Limb (tissue), 2 donors: Measurements from ENCODE around the gene FRK.
A peak's percentile ranks its signal among the peaks of the same experiment; 100 is the strongest.
"Not testable (repeated sequence)": the region's sequence is repeated elsewhere in the genome, so short reads cannot be mapped to it uniquely, and the experiment has no call there.

ENCODE experiments used
- DNase-seq, 2 donors: peaks; one replicate each; pipeline ENCODE4 v3.0.0-alpha.2; 2016; ENCODE audit errors: extremely low spot score in 2 of 2

FRK gene

DNA sequence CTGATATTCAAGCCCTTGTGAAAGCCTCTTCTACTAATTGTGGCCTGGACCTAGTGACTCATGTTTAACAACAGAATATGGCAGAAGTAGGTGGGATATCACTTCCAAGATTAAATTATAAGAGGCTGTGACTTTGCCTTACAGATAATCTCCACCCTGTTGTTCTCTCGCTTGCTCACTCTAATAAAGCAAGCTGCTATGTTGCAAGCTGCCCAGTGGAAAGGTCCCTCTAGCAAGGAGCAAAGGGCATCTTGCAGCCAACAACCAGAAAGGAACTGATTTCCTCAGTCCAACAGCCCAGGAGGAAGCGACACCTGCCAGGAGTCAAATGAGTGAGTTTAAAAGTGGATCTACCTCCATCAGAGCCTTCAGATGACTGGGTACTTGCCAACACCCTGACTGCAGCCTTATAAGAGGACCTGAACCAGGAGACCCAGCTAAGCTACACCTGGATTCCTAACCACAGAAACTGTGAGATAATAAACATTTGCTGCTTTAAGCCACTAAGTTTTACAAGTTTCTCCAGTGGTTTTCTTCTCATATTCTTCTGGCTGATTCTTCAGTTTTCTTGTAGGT, 112.6 kb downstream of the FRK start:
- no peak for DNase-seq

DNA sequence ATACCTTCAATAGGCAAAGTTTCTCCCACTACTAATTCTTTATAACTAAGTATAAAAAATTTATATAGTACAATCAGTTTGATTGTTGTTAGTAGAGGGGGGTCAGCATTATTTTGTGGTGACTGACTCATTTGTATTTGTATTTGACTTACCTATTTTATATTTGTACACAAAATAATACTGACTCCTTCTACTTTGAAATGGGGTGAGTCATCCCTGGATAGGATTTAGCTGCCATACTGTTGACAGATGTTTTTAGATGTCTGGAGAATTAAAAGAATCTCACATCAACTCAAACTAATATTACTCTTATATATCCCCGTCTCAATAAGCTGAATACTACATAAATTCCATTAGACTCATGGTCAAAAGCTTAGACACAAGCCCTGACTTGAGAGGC, 114.9 kb downstream of the FRK start:
- DNase-seq: no peak

DNA sequence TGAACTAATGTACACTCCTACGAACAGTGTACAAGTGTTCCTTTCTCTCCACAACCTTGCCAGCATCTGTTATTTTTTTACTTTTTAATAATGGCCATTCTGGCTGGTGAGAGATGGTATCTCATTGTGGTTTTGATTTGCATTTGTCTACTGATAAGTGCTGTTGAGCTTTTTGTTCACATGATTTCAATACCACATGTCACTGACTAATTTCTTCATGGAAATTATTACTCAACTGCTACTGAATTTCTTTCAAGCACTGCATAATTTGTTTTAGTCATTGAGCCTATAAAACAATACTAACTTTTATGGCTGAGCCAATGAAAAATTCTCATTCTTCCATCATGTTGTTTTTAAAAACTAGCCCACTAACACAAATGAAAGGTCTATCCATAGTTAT, 115.4 kb downstream of the FRK start:
- no peak for DNase-seq

DNA sequence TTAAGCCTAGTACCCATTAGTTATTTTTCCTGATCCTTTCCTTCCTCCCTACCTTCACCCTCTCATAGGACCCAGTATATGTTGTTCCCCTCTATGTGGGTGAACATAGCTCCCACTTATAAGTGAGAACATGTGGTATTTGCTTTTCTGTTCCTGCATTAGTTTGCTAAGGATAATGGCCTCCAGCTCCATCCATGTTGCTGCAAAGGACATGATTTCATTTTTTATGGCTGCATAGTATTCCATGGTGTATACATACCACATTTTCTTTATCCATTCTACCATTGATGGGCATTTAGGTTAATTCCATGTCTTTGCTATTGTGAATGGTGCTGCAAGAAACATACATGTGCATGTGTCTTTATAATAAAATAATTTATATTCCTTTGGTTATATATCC, 115.9 kb downstream of the FRK start:
- DNase-seq: not testable (repeated sequence)

DNA sequence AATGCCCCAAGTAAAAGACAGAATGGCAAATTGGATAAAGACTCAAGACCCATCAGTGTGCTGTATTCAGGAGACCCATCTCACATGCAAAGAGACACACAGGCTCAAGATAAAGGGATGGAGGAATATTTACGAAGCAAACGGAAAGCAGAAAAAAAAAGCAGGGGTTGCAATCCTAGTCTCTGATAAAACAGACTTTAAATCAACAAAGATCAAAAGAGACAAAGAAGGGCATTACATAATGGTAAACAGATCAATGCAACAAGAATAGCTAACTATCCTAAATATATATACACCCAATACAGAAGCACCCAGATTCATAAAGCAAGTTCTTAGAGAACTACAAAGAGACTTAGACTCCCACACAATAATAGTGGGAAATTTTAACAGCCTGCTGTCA, 123.2 kb downstream of the FRK start:
- not testable (repeated sequence) for DNase-seq

DNA sequence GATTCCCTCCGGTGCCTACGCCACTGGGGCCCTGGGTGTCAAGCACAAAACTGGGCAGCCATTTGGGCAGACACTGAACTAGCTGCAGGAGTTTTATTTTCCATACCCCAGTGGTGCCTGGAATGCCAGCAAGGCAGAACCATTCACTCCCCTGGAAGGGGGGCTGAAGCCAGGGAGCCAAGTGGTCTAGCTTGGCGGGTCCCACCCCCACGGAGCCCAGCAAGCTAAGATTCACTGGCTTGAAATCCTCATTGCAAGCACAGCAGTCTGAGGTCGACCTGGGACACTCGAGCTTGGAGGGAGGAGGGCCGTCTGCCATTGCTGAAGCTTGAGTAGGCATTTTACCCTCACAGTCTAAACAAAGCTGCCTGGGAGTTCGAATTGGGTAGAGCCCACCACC, 125.3 kb downstream of the FRK start:
- DNase-seq: no peak

DNA sequence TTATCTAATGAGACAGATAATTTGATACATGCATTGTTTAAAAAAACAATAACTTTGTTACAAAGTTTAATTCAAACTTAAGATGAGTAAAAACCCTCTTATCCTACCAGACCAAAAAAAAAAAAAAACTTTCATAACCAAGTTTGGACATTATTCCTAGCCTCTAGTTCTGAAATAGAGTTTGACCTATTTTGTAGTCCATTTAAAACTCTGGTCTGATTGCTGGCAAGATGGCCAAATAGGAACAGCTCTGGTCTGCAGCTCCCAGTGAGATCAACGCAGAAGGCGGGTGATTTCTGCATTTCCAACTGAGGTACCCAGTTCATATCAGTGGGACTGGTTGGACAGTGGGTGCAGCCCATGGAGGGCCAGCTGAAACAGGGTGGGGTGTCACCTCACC, 125.9 kb downstream of the FRK start:
- DNase-seq: no peak

DNA sequence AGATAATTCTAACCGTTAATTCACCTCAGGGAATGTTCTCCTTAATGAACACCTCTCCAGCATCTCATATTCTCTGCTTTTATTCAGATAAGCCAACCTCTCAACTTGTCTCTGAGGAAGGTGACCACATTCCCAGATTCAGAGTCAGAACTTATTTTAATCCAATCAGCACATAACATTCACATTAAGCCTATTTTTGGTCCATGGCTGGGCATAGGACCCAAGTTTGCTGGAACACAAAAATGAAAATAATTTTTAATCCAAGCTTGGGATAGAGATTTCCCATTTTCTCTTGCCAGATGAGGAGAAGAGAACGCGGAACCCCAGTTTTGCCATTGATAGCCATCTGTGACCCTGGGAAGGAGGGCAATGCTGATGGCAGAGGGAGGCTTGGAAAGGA, 126.5 kb downstream of the FRK start:
- DNase-seq: no peak

DNA sequence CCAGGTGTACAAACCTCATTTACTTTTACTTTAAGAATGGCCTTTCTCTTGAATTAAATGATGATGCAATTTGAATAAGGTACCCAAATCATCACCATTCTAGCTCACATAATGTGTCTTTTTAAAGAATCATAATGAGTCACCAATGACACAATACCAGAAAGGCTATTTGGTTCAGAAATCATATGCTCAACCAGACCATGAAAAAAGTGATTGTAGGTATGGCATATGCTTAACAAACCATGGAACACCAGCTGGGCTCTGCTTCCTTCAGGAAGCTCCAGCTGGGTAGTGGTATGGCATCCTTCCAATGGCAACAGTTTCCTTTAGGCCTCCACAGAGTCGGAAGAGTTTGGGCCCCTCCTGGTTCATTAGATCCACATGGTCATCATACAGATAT, 128.2 kb downstream of the FRK start:
- no peak for DNase-seq

DNA sequence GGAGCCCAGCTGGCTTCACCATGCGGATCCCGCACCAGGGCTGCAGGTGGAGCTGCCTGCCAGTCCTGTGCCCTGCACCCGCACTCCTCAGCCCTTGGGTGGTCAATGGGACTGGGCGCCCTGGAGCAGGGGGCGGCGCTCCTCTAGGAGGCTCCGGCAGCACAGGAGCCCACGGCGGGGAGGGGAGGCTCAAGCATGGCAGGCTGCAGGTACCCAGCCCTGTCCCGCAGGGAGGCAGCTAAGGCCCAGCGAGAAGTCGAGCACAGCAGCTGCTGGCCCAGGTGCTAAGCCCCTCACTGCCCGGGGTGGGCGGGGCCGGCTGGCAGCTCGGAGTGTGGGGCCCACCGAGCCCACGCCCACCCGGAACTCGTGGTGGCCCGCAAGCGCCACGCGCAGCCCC, 132.7 kb downstream of the FRK start:
- not testable (repeated sequence) for DNase-seq

DNA sequence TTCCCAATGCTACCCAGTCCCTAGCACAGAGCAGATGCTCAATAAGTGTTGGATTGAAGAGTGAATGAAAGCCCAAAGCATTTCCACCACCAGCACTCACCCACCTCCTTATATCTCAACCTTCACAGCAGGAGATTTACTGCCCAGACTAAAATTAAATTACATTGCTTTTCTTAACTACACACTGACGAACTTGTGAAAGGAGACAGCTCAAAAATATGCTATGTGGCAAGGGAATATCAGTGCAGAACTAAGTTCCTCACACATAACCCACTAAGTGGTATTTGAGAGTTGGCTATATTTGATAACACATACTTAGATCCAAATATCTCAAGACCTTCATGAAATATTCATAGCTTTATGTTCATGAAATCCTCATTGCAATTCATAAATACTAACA, 137.7 kb downstream of the FRK start:
- no peak for DNase-seq

DNA sequence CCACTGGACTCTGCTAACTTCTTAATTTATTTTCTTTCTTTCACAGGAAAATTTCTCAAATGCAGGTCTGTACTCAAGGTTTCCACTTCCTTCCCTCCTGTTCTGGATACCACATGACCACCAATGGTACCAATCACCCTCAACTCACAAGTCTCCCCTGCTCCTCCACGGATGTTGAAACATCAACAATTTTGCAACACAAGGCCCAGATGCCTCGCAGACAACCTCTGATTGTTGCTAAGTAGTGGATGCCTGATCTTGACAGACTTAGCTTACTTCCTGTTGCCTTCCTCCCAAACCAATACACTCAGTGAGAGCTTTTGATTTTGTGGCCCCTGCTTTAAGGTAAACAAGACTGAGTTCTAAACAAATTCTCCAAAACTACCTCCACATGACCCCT, 146.6 kb downstream of the FRK start:
- no peak for DNase-seq

DNA sequence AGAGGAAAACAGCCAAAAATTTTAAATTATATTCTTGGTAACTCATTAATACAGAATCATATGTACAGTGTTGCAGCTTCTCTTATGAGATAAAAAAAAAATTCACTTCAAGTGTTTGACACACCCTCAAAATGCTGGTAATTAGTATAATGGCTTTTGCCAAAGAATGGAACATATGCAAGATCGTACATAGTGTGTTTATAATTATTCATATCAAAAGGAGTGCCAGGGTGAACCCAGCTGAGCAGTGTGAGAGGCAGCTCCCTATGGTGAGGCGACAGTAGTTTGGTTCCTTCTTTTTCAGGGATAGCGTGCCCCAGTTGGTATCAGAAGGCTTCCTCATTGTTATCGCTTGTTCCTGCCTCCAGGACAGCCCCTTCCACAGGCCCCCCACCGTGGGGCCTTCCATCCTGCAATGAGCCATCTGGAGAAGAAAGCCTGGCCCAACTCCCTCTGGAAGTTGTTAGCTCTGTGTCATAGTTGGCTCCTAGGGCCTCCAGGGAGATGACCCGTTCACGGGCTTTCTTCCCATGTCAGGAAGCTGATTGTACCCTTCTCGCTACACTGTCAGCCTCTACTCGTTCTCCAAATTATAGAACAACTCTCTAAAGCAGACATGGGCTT, 150.7 kb downstream of the FRK start:
- DNase-seq: no peak

DNA sequence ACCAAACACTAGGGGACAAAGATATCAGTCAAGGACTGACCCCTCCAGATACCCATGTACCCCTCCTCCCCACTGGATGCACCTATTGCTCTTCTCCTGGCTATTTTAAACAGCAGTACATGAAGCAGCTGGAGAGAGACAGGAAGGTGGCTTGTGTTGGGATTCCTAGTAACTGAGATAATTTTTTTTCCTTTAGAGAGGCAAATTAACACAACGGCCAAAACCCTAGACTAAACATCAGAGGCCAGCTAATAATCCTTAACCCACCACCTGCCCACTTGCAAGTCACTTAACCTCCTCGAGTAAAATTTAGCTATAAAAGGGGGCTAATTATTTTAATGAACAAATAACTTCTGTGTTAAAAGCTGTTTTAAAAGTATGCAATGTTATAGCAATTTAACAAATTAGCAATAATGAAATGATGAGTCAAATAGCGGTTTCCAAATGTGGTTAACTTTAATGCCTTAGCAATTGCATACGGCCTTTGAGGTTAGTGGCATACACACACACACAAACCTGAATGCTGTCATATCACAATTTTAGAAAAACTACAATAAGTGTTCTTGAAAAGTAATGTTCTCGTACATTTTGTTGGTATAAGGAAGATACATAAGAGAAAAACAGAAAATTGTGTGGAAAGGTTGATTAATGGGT, 151.7 kb downstream of the FRK start:
- DNase-seq: no peak

DNA sequence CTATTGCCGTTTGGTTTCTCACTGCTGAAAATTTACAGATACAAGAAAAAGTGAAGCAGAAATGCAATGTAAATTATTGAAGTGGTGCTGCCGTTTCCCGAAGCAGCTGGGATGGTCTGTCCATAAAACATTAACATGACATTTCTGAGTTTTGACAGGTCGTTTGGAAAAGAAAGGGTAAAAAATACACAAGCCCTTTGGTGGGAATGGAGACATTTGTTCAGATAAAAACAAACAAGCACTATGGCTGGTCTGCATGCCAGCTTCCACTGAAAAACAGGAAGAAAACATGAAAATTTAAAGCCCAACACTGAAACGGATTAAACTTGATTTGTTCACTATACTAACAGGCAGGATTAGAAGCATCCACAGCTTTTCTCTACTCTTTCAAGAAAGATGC, 155.2 kb downstream of the FRK start:
- no peak for DNase-seq

DNA sequence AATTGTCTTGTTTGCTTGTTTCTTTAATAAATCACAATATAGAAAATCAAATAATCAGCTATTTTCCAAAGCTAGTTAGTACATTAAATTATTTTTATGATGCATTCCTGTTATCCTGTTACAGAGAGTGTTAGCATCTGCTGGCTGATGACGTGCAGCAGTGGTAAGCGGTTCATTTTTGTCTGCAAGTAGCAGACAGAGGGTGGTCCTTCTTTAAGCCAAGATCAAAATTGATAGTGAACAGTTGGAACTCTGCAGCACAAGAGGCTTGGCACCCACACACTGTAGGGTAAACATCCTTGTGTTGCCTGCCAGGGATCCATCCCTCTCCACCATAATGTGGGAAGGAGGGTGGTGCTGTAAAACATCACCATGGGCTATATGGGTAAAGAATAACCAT, 158.3 kb downstream of the FRK start:
- no peak for DNase-seq

DNA sequence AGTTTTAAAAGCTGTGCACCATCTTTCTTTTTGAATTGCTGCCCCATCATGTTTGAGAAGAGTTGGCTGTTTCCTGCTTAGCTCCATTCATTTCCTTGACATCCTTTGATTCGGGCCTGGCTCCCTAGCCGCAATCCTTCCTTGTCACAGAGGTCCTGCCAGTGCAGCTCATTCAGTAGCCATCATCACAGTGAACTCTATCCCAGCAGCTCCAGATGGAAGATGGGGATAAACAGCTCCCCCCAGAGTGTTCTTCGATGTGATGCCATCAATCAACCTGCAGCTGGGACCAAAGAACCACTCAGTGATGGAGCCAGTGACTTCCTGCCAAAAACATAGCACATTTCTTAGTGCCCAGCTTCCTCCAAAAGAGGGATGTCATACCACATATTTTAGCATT, 158.8 kb downstream of the FRK start:
- no peak for DNase-seq

DNA sequence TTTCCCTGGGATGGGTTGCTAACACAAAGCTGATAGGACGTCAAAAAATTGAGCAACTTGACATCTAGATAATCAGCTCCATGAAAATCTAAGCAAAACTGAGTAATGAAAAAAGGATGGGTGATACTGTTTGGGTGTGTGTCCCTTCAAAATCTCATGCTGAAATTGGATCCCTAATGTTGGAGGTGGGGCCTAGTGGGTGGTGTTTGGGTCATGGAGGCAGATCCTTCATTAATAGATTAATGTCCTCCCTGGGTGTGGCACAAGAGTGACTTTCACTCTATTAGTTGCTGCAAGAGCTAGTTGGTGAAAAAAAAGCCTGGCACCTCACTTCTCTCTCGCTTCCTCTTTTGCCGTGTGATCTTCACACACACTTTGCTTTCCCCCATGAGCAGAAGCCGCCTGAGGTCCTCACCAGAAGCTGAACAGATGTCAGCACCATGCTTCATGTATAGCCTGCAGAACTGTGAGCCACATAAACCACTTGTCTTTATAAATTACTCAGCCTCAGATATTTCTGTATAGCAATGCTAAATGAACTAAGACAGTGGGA, 160.9 kb downstream of the FRK start:
- DNase-seq: no peak

DNA sequence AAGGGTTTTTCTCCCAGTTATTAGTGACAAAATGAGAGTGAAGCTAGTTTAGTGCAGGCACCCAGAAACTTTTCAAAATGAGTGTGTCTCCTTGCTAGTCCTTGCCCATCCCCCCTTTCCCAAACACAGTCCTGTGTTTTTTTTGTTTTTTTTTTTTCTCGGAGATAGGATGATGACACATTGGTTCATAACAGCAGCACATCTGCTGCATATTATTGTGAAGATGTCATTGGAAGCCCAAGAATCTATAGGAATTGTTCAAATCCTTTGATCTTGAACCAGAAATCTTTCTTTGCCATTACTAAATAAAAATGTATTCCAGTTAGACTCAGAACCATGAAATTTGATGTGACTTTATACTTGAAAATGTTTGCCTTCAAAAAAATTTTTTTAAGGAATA, 162.4 kb downstream of the FRK start:
- DNase-seq: no peak

DNA sequence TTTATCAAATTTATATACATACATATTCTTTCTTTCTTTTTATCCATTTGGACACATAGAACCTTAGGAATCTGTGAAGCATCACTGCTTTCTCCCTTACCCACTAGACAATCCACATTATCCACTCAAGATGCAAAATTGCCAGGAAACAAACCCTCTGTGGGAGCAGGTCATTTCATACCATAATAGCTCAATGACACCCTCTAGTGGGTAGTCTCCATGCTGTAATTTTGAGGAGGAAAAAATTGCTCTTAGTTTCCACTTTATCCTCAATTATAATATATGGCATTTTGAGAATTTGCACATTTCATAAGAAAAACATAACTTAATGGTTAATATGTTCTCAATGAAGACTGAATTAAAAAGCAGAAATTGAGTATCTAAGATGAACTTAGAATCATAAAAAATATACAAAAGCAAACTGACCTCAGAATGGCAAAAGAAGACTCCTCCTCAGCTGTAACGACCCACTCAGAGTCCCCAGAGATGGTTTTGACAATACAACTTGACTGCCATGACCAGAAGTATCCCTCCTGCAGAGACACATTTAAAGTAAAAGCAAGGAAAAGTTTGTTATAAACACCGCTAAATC, 164.1 kb downstream of the FRK start:
- DNase-seq: peak in 1 of 2 donors; percentile 64

DNA sequence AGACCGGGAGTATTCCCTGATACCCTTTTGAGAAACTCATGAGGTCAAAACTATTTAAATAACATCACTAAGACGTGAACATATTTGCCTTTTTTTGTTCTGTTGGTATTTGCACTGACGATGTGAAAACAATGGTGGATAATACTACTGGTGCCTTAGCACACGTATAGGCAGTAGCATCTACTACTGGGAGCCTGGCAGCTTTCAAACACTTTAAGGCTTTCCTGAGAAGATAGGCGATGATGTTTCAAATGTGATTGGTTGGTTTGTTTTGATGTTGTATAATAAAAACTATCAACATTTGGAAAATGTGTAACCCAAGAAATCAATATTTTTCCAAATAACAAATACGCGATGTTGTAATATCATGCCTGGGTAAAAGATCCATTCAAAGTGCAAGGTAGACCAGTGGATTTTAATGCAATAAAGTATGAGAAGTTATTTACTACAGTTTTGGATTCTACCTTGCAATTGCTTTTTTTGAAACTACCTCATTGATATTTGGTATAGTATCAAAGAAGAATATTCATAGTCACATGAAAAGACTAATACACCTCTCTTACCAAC, 166.2 kb downstream of the FRK start:
- no peak for DNase-seq

DNA sequence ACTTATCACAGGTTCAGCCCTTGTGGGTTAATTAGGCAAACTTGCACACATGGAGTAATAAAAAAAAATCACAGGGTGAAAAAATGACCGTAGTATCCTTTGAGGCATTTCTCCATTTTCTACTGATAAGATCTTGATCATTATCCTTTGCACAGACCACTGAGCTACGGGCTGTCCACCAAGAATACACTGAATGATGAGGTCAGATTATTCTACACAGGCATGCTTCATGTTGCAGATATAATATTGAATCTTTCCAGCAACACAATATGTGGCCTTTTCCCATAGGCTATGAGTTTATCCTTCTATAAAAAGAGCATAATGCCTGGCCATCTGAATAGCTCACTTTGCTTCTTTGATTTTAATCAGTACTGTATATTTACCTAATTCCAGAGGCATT, 168.9 kb downstream of the FRK start:
- DNase-seq: no peak
